Measurements from ENCODE around the gene CEBPA.

Gene CEBPA

DNA sequence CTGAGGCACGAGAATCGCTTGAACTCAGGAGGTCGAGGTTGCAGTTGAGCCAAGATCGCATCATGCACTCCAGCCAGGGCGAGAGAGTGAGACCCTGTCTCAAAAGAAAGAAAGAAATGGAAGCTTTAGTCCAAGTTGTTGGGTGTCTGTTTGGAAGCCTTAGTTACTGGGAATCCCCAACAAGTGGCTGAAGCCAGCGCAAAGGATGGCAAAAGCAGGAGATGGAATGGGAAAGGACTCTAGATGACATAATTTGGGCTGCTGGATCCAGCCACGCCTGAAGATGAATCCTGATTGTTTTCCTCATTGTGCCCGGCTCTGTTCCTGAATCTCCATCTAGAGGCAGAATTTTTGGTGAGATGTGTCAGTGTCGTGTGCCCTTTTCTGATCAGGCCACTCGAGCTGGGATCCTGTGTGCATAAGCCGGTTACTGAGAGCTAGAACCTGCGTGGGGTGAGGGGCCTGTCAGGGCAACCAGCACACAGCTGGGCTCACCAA is 18.1 kb downstream of the CEBPA start:
- Histone ChIP-seq H4K20me1 (ENCODE audit: low read depth, low read length) (no peaks in the 10 kb centered on the region), H3K9me2 (replicated peaks; ENCODE audit: insufficient read depth, low read length) (no peaks in the 10 kb centered on the region), H3K79me2 (ENCODE audit: insufficient read depth, low read length) (no peaks in the 10 kb centered on the region), H3K4me2 (ENCODE audit: low read depth, low read length, poor library complexity, severe bottlenecking) (no peak overlapping the region), H3K27me3 (ENCODE audit: low read length) (no peaks in the 10 kb centered on the region), H3K36me3 (ENCODE audit: low read length) (no peaks in the 10 kb centered on the region), H2AFZ (ENCODE audit: low read depth, low read length, severe bottlenecking) (no peak overlapping the region), H3K9ac (ENCODE audit: low read length) (no peak overlapping the region), H3K27ac (ENCODE audit: low read depth, low read length) (no peak overlapping the region), H3K4me3 (ENCODE audit: insufficient read depth, low read length, poor library complexity, severe bottlenecking) (no peak overlapping the region), H3K9me3 (ENCODE audit: insufficient read depth, low read length) (0 out of 2 replicates have a peak, but pooled peaks cover 4% of the 10 kb centered on the region), H3F3A (ENCODE audit: insufficient read depth) (no peaks in the 10 kb centered on the region)
- no peak for TF ChIP-seq EZH2phosphoT487 (conservative IDR thresholded peaks at IDR 0.05; ENCODE audit: low read length)
- TF ChIP-seq CTCF (IDR thresholded peaks at IDR 0.05; ENCODE audit: insufficient read depth, low read length, poor library complexity, severe bottlenecking): no peak

- H3K4me2 ChIP-seq (ENCODE audit: low read depth, low read length, poor library complexity, severe bottlenecking): no peak overlapping the region
- no peak overlapping the region for H3K9ac ChIP-seq (ENCODE audit: low read length)
- no peaks in the 10 kb centered on the region for H3K9me2 ChIP-seq (replicated peaks; ENCODE audit: insufficient read depth, low read length)
- H4K20me1 ChIP-seq (ENCODE audit: low read depth, low read length): no peaks in the 10 kb centered on the region
- no peaks in the 10 kb centered on the region for H3K27me3 ChIP-seq (ENCODE audit: low read length)
- H2AFZ ChIP-seq (ENCODE audit: low read depth, low read length, severe bottlenecking): no peak overlapping the region
- H3K79me2 ChIP-seq (ENCODE audit: insufficient read depth, low read length): no peaks in the 10 kb centered on the region
- no peak overlapping the region for H3K27ac ChIP-seq (ENCODE audit: low read depth, low read length)
- H3K4me3 ChIP-seq (ENCODE audit: insufficient read depth, low read length, poor library complexity, severe bottlenecking): no peak overlapping the region
- no peaks in the 10 kb centered on the region for H3F3A ChIP-seq (ENCODE audit: insufficient read depth)
- TF ChIP-seq CTCF (IDR thresholded peaks at IDR 0.05; ENCODE audit: insufficient read depth, low read length, poor library complexity, severe bottlenecking) (no peak), EZH2phosphoT487 (conservative IDR thresholded peaks at IDR 0.05; ENCODE audit: low read length) (no peak)
- H3K36me3 ChIP-seq (ENCODE audit: low read length): no peaks in the 10 kb centered on the region
- H3K9me3 ChIP-seq (ENCODE audit: insufficient read depth, low read length): no peaks in the 10 kb centered on the region
These were observed 18.7 kb downstream of the CEBPA start for GRCh38 chr19:33283589-33283988.

DNA sequence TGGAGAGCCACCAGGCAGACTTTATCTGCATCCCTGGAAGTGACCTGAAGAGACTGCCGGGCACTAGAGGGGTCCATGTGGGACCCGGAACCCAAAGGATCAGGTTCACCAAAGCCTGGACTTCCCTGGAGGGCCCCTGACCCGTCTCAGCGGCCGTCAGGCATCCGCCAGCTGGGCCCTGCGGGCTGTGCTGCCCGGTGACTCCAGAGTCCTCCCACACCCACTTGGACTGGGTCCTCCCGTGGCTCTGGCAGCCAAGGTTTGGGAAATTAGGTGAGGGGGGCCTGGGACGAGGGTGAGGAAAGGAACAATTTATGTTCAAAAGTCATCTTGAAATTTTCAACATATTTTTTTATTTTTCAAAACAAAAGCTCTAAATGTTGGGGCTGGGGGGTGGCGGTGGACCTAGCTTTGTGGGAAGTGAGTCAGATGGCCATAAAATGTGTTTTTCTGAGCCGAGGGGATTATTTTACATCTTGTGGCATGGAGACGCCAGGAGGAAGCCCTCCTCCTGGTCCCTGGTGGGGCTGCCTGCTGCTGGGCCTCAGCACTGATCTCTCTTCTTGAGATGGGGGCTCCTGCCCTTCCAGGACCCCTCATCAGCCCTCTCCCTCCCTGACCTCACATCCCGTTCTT is 20.2 kb downstream of the CEBPA start:
- Histone ChIP-seq H2AFZ (ENCODE audit: low read depth, low read length, severe bottlenecking) (no peak overlapping the region), H3K4me2 (ENCODE audit: low read depth, low read length, poor library complexity, severe bottlenecking) (no peak overlapping the region), H3K9me2 (replicated peaks; ENCODE audit: insufficient read depth, low read length) (no peaks in the 10 kb centered on the region), H3F3A (ENCODE audit: insufficient read depth) (no peaks in the 10 kb centered on the region), H3K27me3 (ENCODE audit: low read length) (no peaks in the 10 kb centered on the region), H3K4me3 (ENCODE audit: insufficient read depth, low read length, poor library complexity, severe bottlenecking) (no peak overlapping the region), H3K9me3 (ENCODE audit: insufficient read depth, low read length) (no peaks in the 10 kb centered on the region), H3K79me2 (ENCODE audit: insufficient read depth, low read length) (no peaks in the 10 kb centered on the region), H3K27ac (ENCODE audit: low read depth, low read length) (no peak overlapping the region), H4K20me1 (ENCODE audit: low read depth, low read length) (no peaks in the 10 kb centered on the region), H3K9ac (ENCODE audit: low read length) (no peak overlapping the region), H3K36me3 (ENCODE audit: low read length) (no peaks in the 10 kb centered on the region)
- TF ChIP-seq CTCF (IDR thresholded peaks at IDR 0.05; ENCODE audit: insufficient read depth, low read length, poor library complexity, severe bottlenecking): no peak
- no peak for TF ChIP-seq EZH2phosphoT487 (conservative IDR thresholded peaks at IDR 0.05; ENCODE audit: low read length)

Data from SU-DHL-6 (cell line).